ENCODE results near the gene IL1RAPL2. TPM values are rescaled to one million over a fixed set of nuclear protein-coding genes. Genes with fewer than 3 reads are reported as not detected.

IL1RAPL2 gene
- total RNA-seq, 1 donor from 2014 or later, result not detected

DNA sequence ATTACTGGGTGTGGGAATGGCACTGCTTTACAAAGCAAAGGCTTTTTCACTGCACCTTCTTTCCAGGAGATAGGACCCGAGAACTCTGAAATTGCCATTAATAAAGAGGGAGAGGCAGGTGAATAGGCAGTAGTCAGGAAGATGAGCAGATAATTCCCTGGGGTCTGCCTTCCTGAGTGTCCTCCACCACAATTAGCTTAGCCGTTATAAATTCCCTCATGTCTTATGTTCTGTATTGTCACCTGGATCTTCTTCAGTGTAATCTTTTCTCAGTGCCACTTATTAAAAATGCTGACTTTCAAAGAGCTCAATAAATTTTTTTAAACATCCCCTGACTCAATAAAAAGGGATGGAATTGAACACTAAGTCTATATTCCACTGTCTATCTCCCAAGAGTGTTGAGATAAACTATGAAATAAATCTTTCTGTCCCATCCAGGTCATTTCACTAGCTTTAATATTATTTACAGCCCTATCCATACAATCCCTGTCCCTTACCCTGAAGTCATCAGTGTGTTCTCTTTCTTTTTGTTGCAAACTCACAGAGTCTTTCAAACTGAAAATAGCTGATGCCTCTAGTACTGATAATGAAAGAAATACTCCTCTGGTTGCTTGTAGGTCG, 984.2 kb downstream of the IL1RAPL2 start:
- Histone ChIP-seq H3K79me2 (ENCODE audit: low read depth) (no peaks in the 10 kb centered on the region), H3K27ac (no peak overlapping the region), H3K4me2 (no peak overlapping the region), H3K9me3 (ENCODE audit: low read depth) (peaks cover 5% of the 10 kb centered on the region), H3K4me1 (no peaks in the 10 kb centered on the region), H3K36me3 (no peaks in the 10 kb centered on the region), H3K4me3 (no peak overlapping the region), H3F3A (ENCODE audit: low read depth) (no peaks in the 10 kb centered on the region), H2AFZ (replicated peaks) (no peak overlapping the region), H4K20me1 (ENCODE audit: low read depth) (no peaks in the 10 kb centered on the region), H3K27me3 (no peaks in the 10 kb centered on the region), H3K9ac (no peak overlapping the region)
- no peak overlapping the region for H3K4me3 Mint-ChIP-seq
- peaks cover 4% of the 10 kb centered on the region for H3K27me3 Mint-ChIP-seq (ENCODE audit: insufficient read depth, low read depth)
- TF ChIP-seq EZH2phosphoT487 (IDR thresholded peaks at IDR 0.05), result no peak
- no peaks in the 10 kb centered on the region for H3K4me1 Mint-ChIP-seq
- DNase-seq (ENCODE audit: low spot score), result no peak
- no peaks in the 10 kb centered on the region for H3K36me3 Mint-ChIP-seq
- H3K9me3 Mint-ChIP-seq, result no peaks in the 10 kb centered on the region
- H3K27ac Mint-ChIP-seq, result no peak overlapping the region

DNA sequence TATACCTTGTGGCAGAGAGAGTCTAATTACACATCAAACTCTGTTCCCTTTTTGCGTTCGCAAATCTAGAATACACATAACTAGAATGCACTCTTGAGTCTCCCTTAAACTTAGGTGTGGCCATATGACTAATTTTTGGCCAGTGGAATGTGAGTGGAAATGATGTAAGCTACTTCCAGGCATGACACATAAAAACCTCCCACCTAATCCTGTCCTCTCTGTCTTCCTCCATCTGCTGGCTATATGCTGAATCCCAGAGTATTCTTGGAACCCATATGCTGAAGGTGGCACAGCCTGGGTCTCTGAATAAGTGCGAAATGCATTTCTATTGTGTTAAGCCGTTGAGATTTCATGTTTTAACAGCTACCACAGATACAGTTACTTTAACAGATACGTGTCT, 986.4 kb downstream of the IL1RAPL2 start:
- DNase-seq (ENCODE audit: low spot score), result no peak
- peaks cover 3% of the 10 kb centered on the region for H3K4me1 Mint-ChIP-seq
- no peaks in the 10 kb centered on the region for H3K36me3 Mint-ChIP-seq
- no peaks in the 10 kb centered on the region for H3K27me3 ChIP-seq
- no peaks in the 10 kb centered on the region for H3K9me3 Mint-ChIP-seq
- H4K20me1 ChIP-seq (ENCODE audit: low read depth), result no peaks in the 10 kb centered on the region
- H3K27me3 Mint-ChIP-seq (ENCODE audit: insufficient read depth, low read depth), result peaks cover 4% of the 10 kb centered on the region
- H3K27ac Mint-ChIP-seq, result no peak overlapping the region
- no peak overlapping the region for H3K9ac ChIP-seq
- no peaks in the 10 kb centered on the region for H3F3A ChIP-seq (ENCODE audit: low read depth)
- H3K4me1 ChIP-seq, result no peaks in the 10 kb centered on the region
- H3K4me3 Mint-ChIP-seq, result no peak overlapping the region
- no peaks in the 10 kb centered on the region for H3K79me2 ChIP-seq (ENCODE audit: low read depth)
- H3K4me3 ChIP-seq, result no peak overlapping the region
- H3K9me3 ChIP-seq (ENCODE audit: low read depth), result no peaks in the 10 kb centered on the region
- no peak overlapping the region for H3K27ac ChIP-seq
- no peak overlapping the region for H2AFZ ChIP-seq (replicated peaks)
- TF ChIP-seq EZH2 (IDR thresholded peaks at IDR 0.05), result no peak
- TF ChIP-seq, protein P1, sequence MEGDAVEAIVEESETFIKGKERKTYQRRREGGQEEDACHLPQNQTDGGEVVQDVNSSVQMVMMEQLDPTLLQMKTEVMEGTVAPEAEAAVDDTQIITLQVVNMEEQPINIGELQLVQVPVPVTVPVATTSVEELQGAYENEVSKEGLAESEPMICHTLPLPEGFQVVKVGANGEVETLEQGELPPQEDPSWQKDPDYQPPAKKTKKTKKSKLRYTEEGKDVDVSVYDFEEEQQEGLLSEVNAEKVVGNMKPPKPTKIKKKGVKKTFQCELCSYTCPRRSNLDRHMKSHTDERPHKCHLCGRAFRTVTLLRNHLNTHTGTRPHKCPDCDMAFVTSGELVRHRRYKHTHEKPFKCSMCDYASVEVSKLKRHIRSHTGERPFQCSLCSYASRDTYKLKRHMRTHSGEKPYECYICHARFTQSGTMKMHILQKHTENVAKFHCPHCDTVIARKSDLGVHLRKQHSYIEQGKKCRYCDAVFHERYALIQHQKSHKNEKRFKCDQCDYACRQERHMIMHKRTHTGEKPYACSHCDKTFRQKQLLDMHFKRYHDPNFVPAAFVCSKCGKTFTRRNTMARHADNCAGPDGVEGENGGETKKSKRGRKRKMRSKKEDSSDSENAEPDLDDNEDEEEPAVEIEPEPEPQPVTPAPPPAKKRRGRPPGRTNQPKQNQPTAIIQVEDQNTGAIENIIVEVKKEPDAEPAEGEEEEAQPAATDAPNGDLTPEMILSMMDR (IDR thresholded peaks at IDR 0.05), result no peak
- no peak for TF ChIP-seq EZH2phosphoT487 (IDR thresholded peaks at IDR 0.05)
- no peak overlapping the region for H3K4me2 ChIP-seq
- H3K36me3 ChIP-seq, result no peaks in the 10 kb centered on the region

DNA sequence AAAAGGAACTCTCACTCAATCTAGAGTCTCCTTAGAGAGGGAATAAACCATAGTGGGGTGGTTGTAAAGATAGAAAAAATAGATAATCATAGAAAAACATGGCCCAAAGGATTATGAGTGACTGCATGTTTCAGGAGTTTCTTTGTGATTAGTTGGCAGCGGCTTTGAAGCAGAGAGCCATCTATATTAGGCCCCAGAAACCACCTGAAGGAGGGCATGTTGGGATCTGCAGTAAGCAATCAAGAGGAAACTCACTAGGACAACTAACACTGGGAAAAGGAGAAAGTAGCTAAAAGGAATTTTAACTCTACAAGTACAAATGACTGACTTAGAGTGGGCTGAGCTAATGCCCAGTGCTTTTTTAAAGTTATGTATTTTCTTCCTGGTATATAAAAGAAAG, 987.1 kb downstream of the IL1RAPL2 start:
- Histone ChIP-seq H3K36me3 (no peaks in the 10 kb centered on the region), H3K9me3 (ENCODE audit: low read depth) (no peaks in the 10 kb centered on the region), H3K4me1 (no peaks in the 10 kb centered on the region), H3K9ac (no peak overlapping the region), H3K4me2 (no peak overlapping the region), H4K20me1 (ENCODE audit: low read depth) (no peaks in the 10 kb centered on the region), H3K4me3 (no peak overlapping the region), H2AFZ (replicated peaks) (no peak overlapping the region), H3F3A (ENCODE audit: low read depth) (no peaks in the 10 kb centered on the region), H3K27me3 (no peaks in the 10 kb centered on the region), H3K27ac (no peak overlapping the region), H3K79me2 (ENCODE audit: low read depth) (no peaks in the 10 kb centered on the region)
- DNase-seq (ENCODE audit: low spot score), result no peak
- no peak overlapping the region for H3K4me3 Mint-ChIP-seq
- peaks cover 4% of the 10 kb centered on the region for H3K27me3 Mint-ChIP-seq (ENCODE audit: insufficient read depth, low read depth)
- peaks cover 3% of the 10 kb centered on the region for H3K4me1 Mint-ChIP-seq
- no peaks in the 10 kb centered on the region for H3K36me3 Mint-ChIP-seq
- no peaks in the 10 kb centered on the region for H3K9me3 Mint-ChIP-seq
- TF ChIP-seq, protein P1 (IDR thresholded peaks at IDR 0.05), result no peak
- TF ChIP-seq EZH2 (IDR thresholded peaks at IDR 0.05) (no peak), EZH2phosphoT487 (IDR thresholded peaks at IDR 0.05) (no peak)
- no peak overlapping the region for H3K27ac Mint-ChIP-seq

DNA sequence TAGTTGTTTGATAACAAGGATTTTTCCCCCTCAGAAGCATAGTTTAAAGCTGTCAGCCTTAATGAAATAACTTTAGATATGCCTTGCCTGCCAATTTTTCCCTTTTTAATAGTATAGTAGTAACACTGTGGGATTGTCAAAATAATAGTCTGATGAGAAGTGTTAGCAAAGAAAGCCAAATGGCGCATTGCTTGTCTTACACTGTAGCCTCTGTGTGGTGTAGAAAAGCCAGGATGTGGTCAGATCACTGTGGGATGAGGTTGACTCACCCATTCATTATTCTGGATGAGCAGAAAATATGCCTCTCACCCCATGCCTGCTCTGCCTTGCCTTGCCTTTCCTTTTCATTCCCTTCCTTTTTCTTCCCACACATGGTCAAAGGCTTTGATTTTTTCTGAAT, 998.5 kb downstream of the IL1RAPL2 start:
- H3K4me3 Mint-ChIP-seq, result no peak overlapping the region
- no peak overlapping the region for H3K4me3 ChIP-seq
- TF ChIP-seq EZH2phosphoT487 (IDR thresholded peaks at IDR 0.05) (no peak), EZH2 (IDR thresholded peaks at IDR 0.05) (no peak)
- TF ChIP-seq, protein P1 (IDR thresholded peaks at IDR 0.05), result no peak
- no peaks in the 10 kb centered on the region for H3K27me3 Mint-ChIP-seq (ENCODE audit: insufficient read depth, low read depth)
- H4K20me1 ChIP-seq (ENCODE audit: low read depth), result no peaks in the 10 kb centered on the region
- H3K27ac ChIP-seq, result no peak overlapping the region
- no peaks in the 10 kb centered on the region for H3K79me2 ChIP-seq (ENCODE audit: low read depth)
- H3K36me3 ChIP-seq, result no peaks in the 10 kb centered on the region
- no peaks in the 10 kb centered on the region for H3K4me1 ChIP-seq
- no peaks in the 10 kb centered on the region for H3F3A ChIP-seq (ENCODE audit: low read depth)
- no peaks in the 10 kb centered on the region for H3K9me3 ChIP-seq (ENCODE audit: low read depth)
- H3K4me1 Mint-ChIP-seq, result peaks cover 3% of the 10 kb centered on the region
- H3K9ac ChIP-seq, result no peak overlapping the region
- no peaks in the 10 kb centered on the region for H3K9me3 Mint-ChIP-seq
- no peak overlapping the region for H3K4me2 ChIP-seq
- no peak for DNase-seq (ENCODE audit: low spot score)
- no peak overlapping the region for H2AFZ ChIP-seq (replicated peaks)
- H3K27me3 ChIP-seq, result no peaks in the 10 kb centered on the region
- no peak overlapping the region for H3K27ac Mint-ChIP-seq
- H3K36me3 Mint-ChIP-seq, result no peaks in the 10 kb centered on the region

Measured in neural progenitor cell (in vitro differentiated cells).